Cardiac fibroblast (primary cell): ENCODE results near the gene CABP7.
A peak's percentile ranks its signal among the peaks of the same experiment; 100 is the strongest.

Experiments used
- DNase-seq, 2 donors: peaks; one replicate each; pipeline versions ENCODE4 v3.0.0 to v3.0.0-alpha.2; 2010; ENCODE audit warnings: low read depth in 2 of 2
- H3K4me3 ChIP-seq, 2 donors: replicated peaks in 1 of 2; 1 replicate in 1 of 2; 2 replicates in 1 of 2; pipeline ENCODE4 v1.5.1; 2011; ENCODE audit warnings: low read depth in 2 of 2, low read length in 2 of 2, mild to moderate bottlenecking in 2 of 2, moderate library complexity in 1 of 2
- CTCF ChIP-seq: IDR thresholded peaks from one replicate; pipeline ENCODE4 v1.5.1; 2011; ENCODE audit warnings: low read depth, mild to moderate bottlenecking, low read length, inconsistent platforms

The CABP7 gene

GRCh38 chr22:29693671-29694070 lies 26.1 kb upstream of the CABP7 start:
- no peak for TF ChIP-seq CTCF
- no peak for DNase-seq
- H3K4me3 ChIP-seq = no peak overlapping the region

- TF ChIP-seq CTCF = no peak
- H3K4me3 ChIP-seq = no peak overlapping the region
- no peak for DNase-seq
These were observed 24.5 kb upstream of the CABP7 start for GRCh38 chr22:29695129-29695926.

GRCh38 chr22:29697853-29698598 lies 21.8 kb upstream of the CABP7 start:
- no peak for TF ChIP-seq CTCF
- no peak overlapping the region for H3K4me3 ChIP-seq
- DNase-seq = no peak

GRCh38 chr22:29700206-29700899 lies 19.4 kb upstream of the CABP7 start:
- TF ChIP-seq CTCF = no peak
- DNase-seq = no peak
- no peak overlapping the region for H3K4me3 ChIP-seq

- H3K4me3 ChIP-seq = no peak overlapping the region
- no peak for TF ChIP-seq CTCF
- DNase-seq = no peak
These were observed 19.0 kb upstream of the CABP7 start for GRCh38 chr22:29700900-29701154.

GRCh38 chr22:29701155-29701999 lies 18.4 kb upstream of the CABP7 start:
- DNase-seq = peak; percentile 18 to 33

More at GRCh38 chr22:29701155-29701999, 18.4 kb upstream of the CABP7 start:
- peak; percentile 19 for TF ChIP-seq CTCF
- no peak overlapping the region for H3K4me3 ChIP-seq
